ENCODE results near the gene DLG2. TPM values are rescaled to one million over a fixed set of nuclear protein-coding genes. Genes with fewer than 3 reads are reported as not detected.

DLG2 gene
- total RNA-seq, 1 experiment from 2014 or later = 17.5 TPM

DNA sequence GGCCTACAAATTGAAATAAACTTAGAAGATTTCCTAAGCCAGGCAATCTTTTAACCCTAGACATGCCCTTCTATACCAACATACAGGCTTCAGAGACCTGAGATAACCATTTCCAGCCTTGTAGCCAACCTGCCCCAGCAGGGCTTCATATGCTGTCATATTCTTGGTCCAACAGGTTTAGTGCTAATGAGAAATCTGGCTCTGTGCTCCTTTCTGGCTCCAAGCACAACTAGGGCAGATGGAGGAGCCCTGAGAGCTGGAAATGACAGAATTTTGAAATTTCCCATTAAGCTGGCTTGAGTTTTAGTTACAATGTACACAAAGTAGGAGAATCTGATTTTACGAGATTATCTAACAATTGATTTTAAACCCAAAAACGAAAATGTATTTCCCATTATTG lies 2018.0 kb downstream of the DLG2 start:
- Mint-ChIP-seq H3K4me1 (peaks cover 19% of the 10 kb centered on the region), H3K36me3 (no peaks in the 10 kb centered on the region), H3K27me3 (ENCODE audit: low read depth) (no peaks in the 10 kb centered on the region), H3K9me3 (no peaks in the 10 kb centered on the region), H3K4me3 (no peak overlapping the region), H3K27ac (no peak overlapping the region)
- no peak for TF ChIP-seq MXD4 (CRISPR knock-in tag; IDR thresholded peaks at IDR 0.05; ENCODE audit: borderline replicate concordance)
- TF ChIP-seq, protein P1, sequence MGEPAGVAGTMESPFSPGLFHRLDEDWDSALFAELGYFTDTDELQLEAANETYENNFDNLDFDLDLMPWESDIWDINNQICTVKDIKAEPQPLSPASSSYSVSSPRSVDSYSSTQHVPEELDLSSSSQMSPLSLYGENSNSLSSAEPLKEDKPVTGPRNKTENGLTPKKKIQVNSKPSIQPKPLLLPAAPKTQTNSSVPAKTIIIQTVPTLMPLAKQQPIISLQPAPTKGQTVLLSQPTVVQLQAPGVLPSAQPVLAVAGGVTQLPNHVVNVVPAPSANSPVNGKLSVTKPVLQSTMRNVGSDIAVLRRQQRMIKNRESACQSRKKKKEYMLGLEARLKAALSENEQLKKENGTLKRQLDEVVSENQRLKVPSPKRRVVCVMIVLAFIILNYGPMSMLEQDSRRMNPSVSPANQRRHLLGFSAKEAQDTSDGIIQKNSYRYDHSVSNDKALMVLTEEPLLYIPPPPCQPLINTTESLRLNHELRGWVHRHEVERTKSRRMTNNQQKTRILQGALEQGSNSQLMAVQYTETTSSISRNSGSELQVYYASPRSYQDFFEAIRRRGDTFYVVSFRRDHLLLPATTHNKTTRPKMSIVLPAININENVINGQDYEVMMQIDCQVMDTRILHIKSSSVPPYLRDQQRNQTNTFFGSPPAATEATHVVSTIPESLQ (CRISPR knock-in tag; IDR thresholded peaks at IDR 0.05) = no peak
- TF ChIP-seq SOX15 (CRISPR knock-in tag; IDR thresholded peaks at IDR 0.05) = no peak
- TF ChIP-seq GTF2I (CRISPR knock-in tag; conservative IDR thresholded peaks at IDR 0.05) = no peak
- no peak for TF ChIP-seq SMAD4 (CRISPR knock-in tag; IDR thresholded peaks at IDR 0.05)
- TF ChIP-seq, protein P2, sequence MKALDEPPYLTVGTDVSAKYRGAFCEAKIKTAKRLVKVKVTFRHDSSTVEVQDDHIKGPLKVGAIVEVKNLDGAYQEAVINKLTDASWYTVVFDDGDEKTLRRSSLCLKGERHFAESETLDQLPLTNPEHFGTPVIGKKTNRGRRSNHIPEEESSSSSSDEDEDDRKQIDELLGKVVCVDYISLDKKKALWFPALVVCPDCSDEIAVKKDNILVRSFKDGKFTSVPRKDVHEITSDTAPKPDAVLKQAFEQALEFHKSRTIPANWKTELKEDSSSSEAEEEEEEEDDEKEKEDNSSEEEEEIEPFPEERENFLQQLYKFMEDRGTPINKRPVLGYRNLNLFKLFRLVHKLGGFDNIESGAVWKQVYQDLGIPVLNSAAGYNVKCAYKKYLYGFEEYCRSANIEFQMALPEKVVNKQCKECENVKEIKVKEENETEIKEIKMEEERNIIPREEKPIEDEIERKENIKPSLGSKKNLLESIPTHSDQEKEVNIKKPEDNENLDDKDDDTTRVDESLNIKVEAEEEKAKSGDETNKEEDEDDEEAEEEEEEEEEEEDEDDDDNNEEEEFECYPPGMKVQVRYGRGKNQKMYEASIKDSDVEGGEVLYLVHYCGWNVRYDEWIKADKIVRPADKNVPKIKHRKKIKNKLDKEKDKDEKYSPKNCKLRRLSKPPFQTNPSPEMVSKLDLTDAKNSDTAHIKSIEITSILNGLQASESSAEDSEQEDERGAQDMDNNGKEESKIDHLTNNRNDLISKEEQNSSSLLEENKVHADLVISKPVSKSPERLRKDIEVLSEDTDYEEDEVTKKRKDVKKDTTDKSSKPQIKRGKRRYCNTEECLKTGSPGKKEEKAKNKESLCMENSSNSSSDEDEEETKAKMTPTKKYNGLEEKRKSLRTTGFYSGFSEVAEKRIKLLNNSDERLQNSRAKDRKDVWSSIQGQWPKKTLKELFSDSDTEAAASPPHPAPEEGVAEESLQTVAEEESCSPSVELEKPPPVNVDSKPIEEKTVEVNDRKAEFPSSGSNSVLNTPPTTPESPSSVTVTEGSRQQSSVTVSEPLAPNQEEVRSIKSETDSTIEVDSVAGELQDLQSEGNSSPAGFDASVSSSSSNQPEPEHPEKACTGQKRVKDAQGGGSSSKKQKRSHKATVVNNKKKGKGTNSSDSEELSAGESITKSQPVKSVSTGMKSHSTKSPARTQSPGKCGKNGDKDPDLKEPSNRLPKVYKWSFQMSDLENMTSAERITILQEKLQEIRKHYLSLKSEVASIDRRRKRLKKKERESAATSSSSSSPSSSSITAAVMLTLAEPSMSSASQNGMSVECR (CRISPR knock-in tag; IDR thresholded peaks at IDR 0.05; ENCODE audit: borderline replicate concordance) = no peak
- ChIA-PET CTCF (no interaction called here), POLR2A (no interaction called here)
- no peak for ATAC-seq
- DNase-seq (ENCODE audit: low spot score) = no peak

DNA sequence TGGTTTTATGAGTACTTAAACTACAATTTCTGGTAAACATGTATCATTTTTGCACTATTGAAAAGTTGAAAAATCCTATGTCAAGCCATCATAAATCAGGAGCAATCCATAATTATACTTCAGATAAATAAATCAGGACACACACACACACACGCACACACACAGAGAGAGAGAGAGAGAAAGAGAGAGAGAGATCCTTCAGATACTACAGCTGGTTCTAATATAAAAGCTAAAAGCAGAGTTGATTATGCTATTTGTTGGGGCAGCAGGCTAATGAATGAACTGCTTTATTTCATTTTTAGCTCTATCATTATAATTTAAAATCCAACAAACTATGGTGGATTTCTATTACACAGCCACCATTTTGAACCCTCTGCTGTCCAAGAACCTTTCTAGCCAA lies 2018.6 kb downstream of the DLG2 start:
- CTCF ChIA-PET = interaction anchor here (0.6 kb wide), 1 partner anchor 17 kb away, joined by 3 read pairs; no protein-coding TSS in a partner anchor
- TF ChIP-seq MYBL2 (CRISPR knock-in tag; IDR thresholded peaks at IDR 0.05) (no peak), ZNF138 (CRISPR knock-in tag; conservative IDR thresholded peaks at IDR 0.05) (no peak), GRHL2 (CRISPR knock-in tag; IDR thresholded peaks at IDR 0.05; ENCODE audit: insufficient replicate concordance, severe bottlenecking) (no peak), MXD4 (CRISPR knock-in tag; IDR thresholded peaks at IDR 0.05; ENCODE audit: borderline replicate concordance) (no peak), TCF7 (CRISPR knock-in tag; IDR thresholded peaks at IDR 0.05; ENCODE audit: low read depth) (no peak), ZNF423 (CRISPR knock-in tag; IDR thresholded peaks at IDR 0.05) (no peak), KAT7 (CRISPR knock-in tag; IDR thresholded peaks at IDR 0.05; ENCODE audit: borderline replicate concordance) (no peak), JUN (CRISPR knock-in tag; IDR thresholded peaks at IDR 0.05) (no peak), ELF4 (CRISPR knock-in tag; IDR thresholded peaks at IDR 0.05; ENCODE audit: low read depth) (no peak)
- TF ChIP-seq, protein P3, sequence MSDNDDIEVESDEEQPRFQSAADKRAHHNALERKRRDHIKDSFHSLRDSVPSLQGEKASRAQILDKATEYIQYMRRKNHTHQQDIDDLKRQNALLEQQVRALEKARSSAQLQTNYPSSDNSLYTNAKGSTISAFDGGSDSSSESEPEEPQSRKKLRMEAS (CRISPR knock-in tag; IDR thresholded peaks at IDR 0.05) = no peak
- Mint-ChIP-seq H3K4me3 (no peak overlapping the region), H3K36me3 (no peaks in the 10 kb centered on the region), H3K9me3 (no peaks in the 10 kb centered on the region), H3K27ac (no peak overlapping the region), H3K27me3 (ENCODE audit: low read depth) (no peaks in the 10 kb centered on the region), H3K4me1 (peaks cover 14% of the 10 kb centered on the region)
- POLR2A ChIA-PET = no interaction called here
- ATAC-seq (no peak), DNase-seq (ENCODE audit: low spot score) (no peak)

DNA sequence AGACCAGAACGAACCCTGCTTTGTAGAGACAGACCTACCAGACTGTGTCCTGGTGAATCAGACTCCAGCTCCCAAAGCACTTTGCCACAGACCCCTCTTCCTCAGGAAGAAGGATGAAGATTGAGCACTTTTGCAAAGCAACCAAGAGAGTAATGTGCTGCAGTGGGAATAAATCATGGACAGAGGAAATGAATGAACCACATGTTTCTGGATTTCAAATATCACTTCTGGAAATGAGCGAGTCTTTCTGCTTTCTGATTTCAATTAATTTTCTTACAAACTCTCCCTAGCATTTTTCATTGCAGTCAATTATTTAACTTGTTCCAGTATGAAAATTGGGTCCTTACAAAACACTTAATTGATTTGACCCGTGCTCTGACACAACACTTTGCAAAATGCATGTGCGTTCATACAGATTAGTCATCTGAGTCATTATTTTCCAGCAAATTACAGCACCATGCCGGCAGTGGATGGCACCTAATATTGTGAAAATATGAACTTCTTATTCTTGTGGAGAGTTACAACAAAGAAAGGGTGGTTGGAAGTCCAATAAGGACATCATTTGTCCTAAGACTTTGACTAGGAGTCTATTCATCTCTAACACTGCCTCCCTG lies 2025.1 kb downstream of the DLG2 start:
- ATAC-seq (no peak), DNase-seq (ENCODE audit: low spot score) (no peak)
- H3K9me3 Mint-ChIP-seq = no peaks in the 10 kb centered on the region
- H3K4me3 Mint-ChIP-seq = no peak overlapping the region
- H3K4me1 Mint-ChIP-seq = peaks cover 17% of the 10 kb centered on the region
- no peak overlapping the region for H3K27ac Mint-ChIP-seq
- ChIA-PET CTCF (no interaction called here), POLR2A (no interaction called here)
- no peaks in the 10 kb centered on the region for H3K27me3 Mint-ChIP-seq (ENCODE audit: low read depth)
- no peaks in the 10 kb centered on the region for H3K36me3 Mint-ChIP-seq
- TF ChIP-seq NFYB (CRISPR knock-in tag; conservative IDR thresholded peaks at IDR 0.05; ENCODE audit: low read depth) (no peak), CBFB (CRISPR knock-in tag; IDR thresholded peaks at IDR 0.05; ENCODE audit: low read depth) (no peak), ZNF138 (CRISPR knock-in tag; conservative IDR thresholded peaks at IDR 0.05) (no peak), TP53 (CRISPR knock-in tag; IDR thresholded peaks at IDR 0.05) (no peak), ETV6 (CRISPR knock-in tag; IDR thresholded peaks at IDR 0.05) (no peak)
- TF ChIP-seq, protein P4, sequence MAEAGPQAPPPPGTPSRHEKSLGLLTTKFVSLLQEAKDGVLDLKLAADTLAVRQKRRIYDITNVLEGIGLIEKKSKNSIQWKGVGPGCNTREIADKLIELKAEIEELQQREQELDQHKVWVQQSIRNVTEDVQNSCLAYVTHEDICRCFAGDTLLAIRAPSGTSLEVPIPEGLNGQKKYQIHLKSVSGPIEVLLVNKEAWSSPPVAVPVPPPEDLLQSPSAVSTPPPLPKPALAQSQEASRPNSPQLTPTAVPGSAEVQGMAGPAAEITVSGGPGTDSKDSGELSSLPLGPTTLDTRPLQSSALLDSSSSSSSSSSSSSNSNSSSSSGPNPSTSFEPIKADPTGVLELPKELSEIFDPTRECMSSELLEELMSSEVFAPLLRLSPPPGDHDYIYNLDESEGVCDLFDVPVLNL (CRISPR knock-in tag; IDR thresholded peaks at IDR 0.05; ENCODE audit: borderline replicate concordance, low read depth) = no peak
- TF ChIP-seq, protein P5, sequence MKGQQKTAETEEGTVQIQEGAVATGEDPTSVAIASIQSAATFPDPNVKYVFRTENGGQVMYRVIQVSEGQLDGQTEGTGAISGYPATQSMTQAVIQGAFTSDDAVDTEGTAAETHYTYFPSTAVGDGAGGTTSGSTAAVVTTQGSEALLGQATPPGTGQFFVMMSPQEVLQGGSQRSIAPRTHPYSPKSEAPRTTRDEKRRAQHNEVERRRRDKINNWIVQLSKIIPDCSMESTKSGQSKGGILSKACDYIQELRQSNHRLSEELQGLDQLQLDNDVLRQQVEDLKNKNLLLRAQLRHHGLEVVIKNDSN (CRISPR knock-in tag; IDR thresholded peaks at IDR 0.05) = no peak
- TF ChIP-seq, protein P6, sequence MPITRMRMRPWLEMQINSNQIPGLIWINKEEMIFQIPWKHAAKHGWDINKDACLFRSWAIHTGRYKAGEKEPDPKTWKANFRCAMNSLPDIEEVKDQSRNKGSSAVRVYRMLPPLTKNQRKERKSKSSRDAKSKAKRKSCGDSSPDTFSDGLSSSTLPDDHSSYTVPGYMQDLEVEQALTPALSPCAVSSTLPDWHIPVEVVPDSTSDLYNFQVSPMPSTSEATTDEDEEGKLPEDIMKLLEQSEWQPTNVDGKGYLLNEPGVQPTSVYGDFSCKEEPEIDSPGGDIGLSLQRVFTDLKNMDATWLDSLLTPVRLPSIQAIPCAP (CRISPR knock-in tag; IDR thresholded peaks at IDR 0.05) = no peak

Data from WTC11 (cell line).